ENCODE measurements around the gene ZNRF1.

Gene ZNRF1

DNA sequence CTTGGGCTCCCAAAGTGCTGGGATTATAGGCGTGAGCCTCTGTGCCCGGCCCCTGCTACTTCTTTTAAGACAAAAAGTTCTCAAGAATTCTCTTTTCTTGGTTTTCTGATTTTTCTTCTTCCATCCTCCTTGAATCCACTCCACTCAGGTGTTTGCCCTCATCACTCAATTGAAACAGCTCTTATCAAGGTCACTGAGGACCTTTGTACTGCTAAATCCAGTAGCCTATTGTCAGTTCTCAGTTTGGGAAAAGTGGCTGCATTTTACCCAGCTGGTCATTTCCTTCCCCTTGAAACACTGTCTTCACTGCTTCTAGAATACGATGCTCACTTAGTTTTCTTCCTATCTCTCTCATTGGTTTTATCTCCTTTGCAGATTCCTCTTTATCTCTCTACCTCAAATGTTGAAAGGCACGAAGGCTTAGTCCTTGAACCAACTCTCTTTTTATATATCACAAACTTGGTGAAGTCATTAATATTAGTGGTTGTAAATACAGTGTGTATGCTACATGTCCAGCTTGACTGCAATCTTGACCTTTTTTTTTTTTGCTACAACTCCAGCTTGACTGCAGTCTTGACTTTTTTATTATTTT lies 29.8 kb downstream of the ZNRF1 start:
- DNase-seq: no peak

- no peak for DNase-seq
Observed at GRCh38 chr16:75029854-75030253, 31.0 kb downstream of the ZNRF1 start.

DNA sequence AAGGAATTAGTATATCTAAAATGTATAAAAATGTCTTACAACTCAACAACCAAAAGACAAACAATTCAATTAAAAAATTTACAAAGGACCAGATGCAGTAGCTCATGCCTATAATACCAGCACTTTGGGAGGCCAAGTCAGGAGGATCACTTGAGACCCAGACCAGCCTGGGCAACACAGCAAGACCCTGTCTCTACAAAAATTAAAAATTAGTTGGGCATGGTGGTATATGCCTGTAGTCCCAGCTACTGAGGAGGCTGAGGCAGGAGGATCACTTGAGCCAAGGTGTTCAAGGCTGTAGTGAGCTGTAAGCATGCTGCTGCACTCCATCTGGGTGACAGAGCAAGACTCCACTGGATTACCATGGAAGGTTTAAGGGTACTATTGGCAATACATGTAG lies 33.8 kb downstream of the ZNRF1 start:
- no peak for DNase-seq

- DNase-seq: no peak
Observed at GRCh38 chr16:75035410-75035968, 36.7 kb downstream of the ZNRF1 start.

DNA sequence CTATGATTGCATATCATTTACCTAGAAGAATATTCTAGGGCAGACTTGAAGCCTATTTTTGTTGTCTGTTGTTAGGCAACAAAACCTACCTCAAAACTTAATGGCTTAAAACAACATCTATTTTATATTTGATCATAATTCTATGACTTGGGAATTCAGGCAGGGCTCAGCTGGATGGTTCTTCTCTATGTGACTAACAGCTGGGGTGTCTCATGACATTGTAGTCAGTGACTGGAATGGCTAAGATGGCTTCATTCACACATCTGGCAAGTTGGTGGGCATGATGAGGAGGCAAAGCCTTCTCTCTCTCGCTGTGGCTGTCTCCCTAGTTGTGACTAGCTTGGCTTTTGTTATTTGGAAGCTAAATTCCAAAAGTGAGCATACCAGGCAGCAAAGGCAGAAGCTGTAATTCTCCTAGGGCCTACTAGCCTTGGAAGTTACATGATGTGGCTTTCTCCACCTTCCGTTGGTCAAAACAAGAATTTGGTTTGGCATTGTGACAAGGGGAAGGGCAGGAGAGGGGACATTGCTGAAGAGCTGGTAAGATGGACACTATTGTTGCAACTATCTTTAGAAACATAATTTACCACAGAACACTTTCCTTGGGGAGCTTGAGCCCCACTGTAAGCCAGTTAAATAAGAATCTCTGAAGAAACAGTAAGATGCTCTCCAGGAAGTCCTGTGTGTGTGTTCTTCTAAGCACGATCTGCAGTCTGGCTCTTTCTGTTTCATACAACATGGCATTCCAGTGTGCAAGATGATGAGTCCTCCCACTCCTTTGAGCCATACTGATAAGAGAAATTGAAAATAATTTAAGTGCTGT lies 39.4 kb downstream of the ZNRF1 start:
- no peak for DNase-seq

DNA sequence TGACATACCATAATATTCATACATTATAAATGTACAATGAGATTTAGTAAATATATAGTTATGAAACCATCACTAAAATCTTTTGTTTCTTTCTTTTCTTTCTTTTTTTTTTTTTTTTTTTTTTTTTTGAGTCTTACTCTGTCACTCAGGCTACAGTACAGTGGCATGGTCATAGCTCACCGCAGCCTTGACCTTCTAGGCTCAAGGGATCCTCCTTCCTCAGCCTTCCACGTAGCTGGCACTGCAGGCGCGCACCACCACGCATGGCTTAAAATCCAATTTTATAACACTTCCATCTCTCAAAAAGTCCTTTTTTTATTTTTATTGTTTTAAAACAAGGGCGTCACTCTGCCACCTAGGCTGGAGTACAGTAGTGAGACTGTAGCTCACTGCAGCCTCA lies 41.1 kb downstream of the ZNRF1 start:
- DNase-seq: no peak

- no peak for DNase-seq
Observed at GRCh38 chr16:75042426-75043174, 43.8 kb downstream of the ZNRF1 start.

GRCh38 chr16:75043175-75043895 lies 44.5 kb downstream of the ZNRF1 start:
- no peak for DNase-seq

GRCh38 chr16:75044800-75045361 lies 46.1 kb downstream of the ZNRF1 start:
- DNase-seq: no peak

GRCh38 chr16:75045424-75045823 lies 46.6 kb downstream of the ZNRF1 start:
- DNase-seq: no peak

- no peak for DNase-seq
Observed at GRCh38 chr16:75048054-75048453, 49.2 kb downstream of the ZNRF1 start.

- no peak for DNase-seq
Observed at GRCh38 chr16:75048530-75048929, 49.7 kb downstream of the ZNRF1 start.

DNA sequence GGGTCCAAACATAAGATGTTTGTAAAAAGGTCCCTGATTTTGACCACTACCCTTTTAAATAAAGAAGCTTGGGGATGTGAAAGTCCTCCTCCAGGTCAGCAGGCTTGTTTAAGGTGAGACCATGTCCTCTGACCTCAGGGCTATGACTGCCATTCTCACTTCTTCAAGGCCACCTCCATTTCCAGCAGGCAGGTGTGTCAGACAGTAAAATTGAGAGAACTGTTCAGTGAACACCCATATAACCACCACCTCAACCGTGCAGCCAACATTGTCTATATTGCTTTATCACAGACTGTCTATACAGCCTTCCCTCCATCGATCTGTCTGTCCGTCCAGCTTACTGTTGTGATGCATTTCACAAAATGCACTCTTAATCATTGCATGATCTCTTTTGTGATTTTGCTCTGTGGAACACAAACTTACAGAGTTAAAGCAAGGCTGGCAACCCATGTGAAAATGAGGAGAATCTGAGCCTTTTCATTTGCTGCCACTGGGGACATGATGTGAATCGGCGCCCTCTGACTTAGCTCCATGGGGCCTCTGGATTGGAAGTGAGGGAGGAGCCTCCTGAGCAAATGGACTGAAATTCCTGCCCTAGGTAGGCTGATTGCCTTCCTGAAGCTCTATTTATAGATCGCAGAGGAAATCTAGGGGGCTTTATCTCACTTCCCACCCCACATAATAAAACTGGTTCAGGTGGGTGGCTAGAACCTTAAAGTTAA lies 53.8 kb downstream of the ZNRF1 start:
- DNase-seq: no peak

- no peak for DNase-seq
Observed at GRCh38 chr16:75053791-75054555, 55.1 kb downstream of the ZNRF1 start.

GRCh38 chr16:75054556-75054947 lies 55.7 kb downstream of the ZNRF1 start:
- DNase-seq: no peak

- DNase-seq: no peak
Observed at GRCh38 chr16:75058806-75059205, 60.0 kb downstream of the ZNRF1 start.

GRCh38 chr16:75059411-75059810 lies 60.6 kb downstream of the ZNRF1 start:
- no peak for DNase-seq

- no peak for DNase-seq
Observed at GRCh38 chr16:75060723-75061122, 61.9 kb downstream of the ZNRF1 start.

DNA sequence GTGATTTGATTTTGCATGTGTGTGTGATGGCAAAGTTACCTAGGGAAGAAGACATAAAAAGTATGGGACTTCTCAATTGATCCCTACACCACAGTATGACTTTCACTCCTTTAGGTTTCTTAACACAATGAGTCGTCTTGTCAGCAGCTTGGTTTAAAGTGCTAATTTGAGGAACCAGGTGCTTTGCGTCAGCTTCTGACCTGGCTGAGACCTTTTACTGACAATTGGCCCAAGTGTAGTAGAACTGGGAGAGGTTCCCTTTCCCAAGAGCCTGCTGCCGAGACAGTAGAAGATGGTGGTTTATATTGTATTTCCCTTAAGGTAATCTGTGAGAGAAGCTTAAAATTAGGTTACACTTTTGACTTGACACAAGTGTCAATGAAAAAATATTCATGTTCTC lies 62.8 kb downstream of the ZNRF1 start:
- no peak for DNase-seq

DNA sequence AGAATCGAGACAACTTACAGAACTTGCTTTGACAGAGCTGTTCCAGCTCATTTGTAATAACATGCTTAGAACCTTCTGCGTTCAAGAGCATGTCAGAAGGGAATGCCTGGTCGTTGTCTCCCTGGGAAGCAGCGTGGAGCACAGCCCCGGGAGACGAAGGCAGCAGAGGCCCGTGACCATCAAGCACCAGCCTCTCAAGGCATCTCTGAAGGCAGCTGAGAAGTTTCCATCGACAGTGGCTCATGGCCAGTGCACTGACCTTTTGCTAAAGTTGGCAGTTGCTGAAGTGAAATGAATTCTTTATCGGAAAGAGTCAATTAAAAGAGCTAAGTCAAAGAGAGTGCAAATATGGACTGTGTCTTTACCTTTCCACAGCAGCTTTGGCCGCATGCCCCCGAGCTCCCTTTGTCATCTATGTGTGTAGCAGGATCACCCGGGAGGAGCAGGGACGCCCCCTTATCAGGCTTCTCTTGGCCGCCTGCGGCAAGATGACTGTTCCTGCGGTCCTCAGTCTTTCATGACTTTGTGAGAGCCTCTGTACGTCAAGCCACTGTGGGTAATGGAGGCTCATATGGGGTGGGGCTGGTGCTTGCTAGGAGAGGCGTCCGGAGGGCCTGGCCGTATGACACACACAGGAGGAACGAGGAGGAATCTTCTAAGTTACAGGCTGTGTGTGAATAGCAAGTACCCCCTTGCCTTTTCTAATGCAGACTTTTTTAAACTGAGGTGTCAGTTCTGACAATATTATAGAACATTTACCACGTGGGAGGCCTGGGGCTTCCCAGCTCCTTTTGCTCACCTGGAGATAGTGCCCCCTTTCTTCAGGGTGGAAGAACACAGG lies 63.5 kb downstream of the ZNRF1 start:
- no peak for DNase-seq
